Vagina (tissue), 2 donors: ENCODE measurements around the gene RPS6KL1.

Experiments
- POLR2A ChIP-seq, 2 donors: fragments of 450-650 bp; IDR thresholded peaks; one replicate each; pipeline ENCODE4 v1.6.1; 2017; ENCODE audit warnings: antibody characterized with exemption in 2 of 2, mild to moderate bottlenecking in 2 of 2, moderate library complexity in 2 of 2
- POLR2AphosphoS5 ChIP-seq, 2 donors: sonication (generic); formaldehyde crosslinking; IDR thresholded peaks; one replicate each; pipeline ENCODE4 v1.9.0; 2017; ENCODE audit warnings: antibody characterized with exemption in 2 of 2, mild to moderate bottlenecking in 2 of 2, low read depth in 1 of 2; ENCODE audit not compliant: insufficient read depth in 1 of 2
- TF ChIP-seq, protein P1 (sequence below), 3 experiments: fragments of 450-650 bp in 2 of 3; fragments of 200-600 bp in 1 of 3; sonication (generic) in 1 of 3; IDR thresholded peaks; one replicate each; pipeline ENCODE4 v1.5.1; 2017 to 2019; ENCODE audit warnings: antibody characterized with exemption in 3 of 3, mild to moderate bottlenecking in 2 of 3, moderate library complexity in 2 of 3

DNA sequence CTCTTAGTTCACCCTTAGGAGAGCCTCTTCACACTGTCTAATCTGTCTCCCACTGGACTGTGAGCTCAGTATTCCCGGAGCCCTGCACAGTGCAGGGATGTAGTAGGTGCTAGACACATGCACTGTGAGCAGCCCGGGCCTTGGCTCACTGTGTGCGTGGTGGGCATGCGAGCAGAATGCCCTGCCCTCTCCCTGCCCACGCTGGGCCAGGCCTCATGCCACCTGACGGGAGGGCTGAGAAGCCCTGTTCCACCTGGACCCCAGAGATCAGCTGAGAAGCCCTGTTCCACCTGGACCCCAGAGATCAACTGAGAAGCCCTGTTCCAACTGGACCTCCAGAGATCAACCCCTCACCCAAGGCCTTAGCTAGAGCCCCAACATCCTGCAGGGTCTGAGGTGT lies 10.9 kb downstream of the RPS6KL1 start:
- TF ChIP-seq, protein P1, sequence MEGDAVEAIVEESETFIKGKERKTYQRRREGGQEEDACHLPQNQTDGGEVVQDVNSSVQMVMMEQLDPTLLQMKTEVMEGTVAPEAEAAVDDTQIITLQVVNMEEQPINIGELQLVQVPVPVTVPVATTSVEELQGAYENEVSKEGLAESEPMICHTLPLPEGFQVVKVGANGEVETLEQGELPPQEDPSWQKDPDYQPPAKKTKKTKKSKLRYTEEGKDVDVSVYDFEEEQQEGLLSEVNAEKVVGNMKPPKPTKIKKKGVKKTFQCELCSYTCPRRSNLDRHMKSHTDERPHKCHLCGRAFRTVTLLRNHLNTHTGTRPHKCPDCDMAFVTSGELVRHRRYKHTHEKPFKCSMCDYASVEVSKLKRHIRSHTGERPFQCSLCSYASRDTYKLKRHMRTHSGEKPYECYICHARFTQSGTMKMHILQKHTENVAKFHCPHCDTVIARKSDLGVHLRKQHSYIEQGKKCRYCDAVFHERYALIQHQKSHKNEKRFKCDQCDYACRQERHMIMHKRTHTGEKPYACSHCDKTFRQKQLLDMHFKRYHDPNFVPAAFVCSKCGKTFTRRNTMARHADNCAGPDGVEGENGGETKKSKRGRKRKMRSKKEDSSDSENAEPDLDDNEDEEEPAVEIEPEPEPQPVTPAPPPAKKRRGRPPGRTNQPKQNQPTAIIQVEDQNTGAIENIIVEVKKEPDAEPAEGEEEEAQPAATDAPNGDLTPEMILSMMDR (IDR thresholded peaks at IDR 0.05) = no peak
- no peak for TF ChIP-seq POLR2A (IDR thresholded peaks at IDR 0.05)
- no peak for TF ChIP-seq POLR2AphosphoS5 (IDR thresholded peaks at IDR 0.05; ENCODE audit: insufficient read depth in 1 of 2, low read depth in 1 of 2)
